Measurements from ENCODE around the gene ZEB2.
A peak's percentile ranks its signal among the peaks of the same experiment; 100 is the strongest.

The ZEB2 gene

GRCh38 chr2:144517866-144518747, 1.8 kb downstream of the ZEB2 start:
- Histone ChIP-seq H3K4me1 (ENCODE audit: control insufficient read depth, insufficient read depth, low read length) (peaks cover 55% of the 10 kb centered on the region), H3K9me3 (replicated peaks; ENCODE audit: low read length) (no peaks in the 10 kb centered on the region), H3K4me2 (ENCODE audit: low read length) (peak overlapping the region; percentile 96), H3K27me3 (ENCODE audit: control insufficient read depth, insufficient read depth, low read length) (no peaks in the 10 kb centered on the region), H3K36me3 (ENCODE audit: insufficient read depth, low read length) (no peaks in the 10 kb centered on the region), H3K9ac (ENCODE audit: low read depth, low read length) (peak overlapping the region; percentile 94), H3K4me3 (ENCODE audit: low read length) (peak overlapping the region; percentile 84)

- Histone ChIP-seq H3K27me3 (ENCODE audit: control insufficient read depth, insufficient read depth, low read length) (no peaks in the 10 kb centered on the region), H3K9me3 (replicated peaks; ENCODE audit: low read length) (no peaks in the 10 kb centered on the region), H3K4me1 (ENCODE audit: control insufficient read depth, insufficient read depth, low read length) (peaks cover 55% of the 10 kb centered on the region), H3K36me3 (ENCODE audit: insufficient read depth, low read length) (no peaks in the 10 kb centered on the region), H3K4me2 (ENCODE audit: low read length) (peak overlapping the region; percentile 96), H3K9ac (ENCODE audit: low read depth, low read length) (peak overlapping the region; percentile 94), H3K4me3 (ENCODE audit: low read length) (peak overlapping the region; percentile 84)
These were observed 2.7 kb downstream of the ZEB2 start for GRCh38 chr2:144516981-144517865.

GRCh38 chr2:144516411-144516980, 3.4 kb downstream of the ZEB2 start:
- Histone ChIP-seq H3K9me3 (replicated peaks; ENCODE audit: low read length) (no peaks in the 10 kb centered on the region), H3K36me3 (ENCODE audit: insufficient read depth, low read length) (no peaks in the 10 kb centered on the region), H3K4me3 (ENCODE audit: low read length) (peak overlapping the region; percentile 84), H3K27me3 (ENCODE audit: control insufficient read depth, insufficient read depth, low read length) (no peaks in the 10 kb centered on the region), H3K4me1 (ENCODE audit: control insufficient read depth, insufficient read depth, low read length) (peaks cover 60% of the 10 kb centered on the region), H3K9ac (ENCODE audit: low read depth, low read length) (peak overlapping the region; percentile 94), H3K4me2 (ENCODE audit: low read length) (peak overlapping the region; percentile 89)

DNA sequence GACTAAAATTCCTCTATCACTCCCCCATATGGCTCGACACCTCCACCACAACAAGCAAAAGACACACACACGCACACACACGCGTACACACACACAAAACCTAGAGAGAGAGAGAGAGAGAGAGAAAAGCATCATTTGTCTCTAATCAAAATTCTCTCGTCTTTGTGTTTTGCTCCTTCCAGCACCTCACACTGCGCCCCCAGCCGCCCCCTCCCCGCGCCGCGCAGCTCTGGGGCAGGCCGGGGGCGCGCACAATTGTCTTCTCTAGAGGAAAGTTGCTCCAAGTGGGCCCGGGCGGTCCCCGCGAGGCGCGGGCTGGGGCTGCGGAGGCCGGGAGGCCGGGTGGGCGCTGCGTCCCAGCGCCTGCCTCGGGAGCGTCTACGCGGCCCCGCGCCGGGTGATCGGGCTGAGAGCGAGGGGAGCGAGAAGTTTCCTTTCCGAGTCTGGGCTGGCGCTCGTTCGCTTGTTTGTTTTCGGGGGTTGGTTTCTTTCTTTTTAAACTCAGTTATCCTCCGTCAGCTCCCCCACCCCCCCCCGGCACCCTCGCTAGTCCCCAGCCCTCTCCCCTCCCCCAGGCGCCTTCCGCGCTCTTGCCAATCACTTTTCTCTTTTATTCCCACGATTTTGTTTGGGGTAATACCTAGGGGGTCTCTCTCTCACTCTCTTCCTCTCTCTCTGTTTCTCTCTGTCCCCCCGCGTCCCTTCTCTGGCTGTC, 4.1 kb downstream of the ZEB2 start:
- no peaks in the 10 kb centered on the region for H3K27me3 ChIP-seq (ENCODE audit: control insufficient read depth, insufficient read depth, low read length)
- peak overlapping the region; percentile 89 for H3K4me2 ChIP-seq (ENCODE audit: low read length)
- peak overlapping the region; percentile 84 for H3K4me3 ChIP-seq (ENCODE audit: low read length)
- H3K9me3 ChIP-seq (replicated peaks; ENCODE audit: low read length): no peaks in the 10 kb centered on the region
- peak overlapping the region; percentile 94 for H3K9ac ChIP-seq (ENCODE audit: low read depth, low read length)
- no peaks in the 10 kb centered on the region for H3K36me3 ChIP-seq (ENCODE audit: insufficient read depth, low read length)
- peaks cover 60% of the 10 kb centered on the region for H3K4me1 ChIP-seq (ENCODE audit: control insufficient read depth, insufficient read depth, low read length)

DNA sequence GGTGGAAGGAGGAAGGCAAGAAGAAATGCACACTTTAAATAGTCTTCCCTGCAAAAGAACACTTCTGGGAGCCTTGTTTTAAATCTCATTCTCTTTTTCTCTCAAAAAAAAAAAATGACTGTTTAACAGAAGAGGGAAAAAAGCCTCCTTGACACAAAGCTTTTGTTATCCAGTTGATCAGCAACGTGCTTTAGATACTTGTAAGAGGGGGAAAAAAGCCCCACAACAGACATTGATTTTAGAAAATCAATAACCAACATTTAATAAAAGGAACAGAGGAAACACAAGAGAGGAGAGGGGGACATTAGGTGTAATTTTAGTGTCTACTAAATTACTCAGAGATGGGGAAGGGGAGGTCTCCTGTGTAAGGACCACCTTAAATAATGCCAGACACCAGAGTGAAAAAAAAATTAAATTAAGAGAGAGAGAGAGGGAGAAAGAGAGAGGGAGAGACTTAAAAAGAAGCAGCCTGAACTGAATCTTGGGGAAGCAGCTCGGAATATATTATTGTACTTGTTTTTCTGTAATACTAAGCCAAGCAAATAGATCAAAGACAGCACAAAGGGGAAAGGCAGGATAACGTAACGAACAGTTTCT, 4.7 kb downstream of the ZEB2 start:
- Histone ChIP-seq H3K4me2 (ENCODE audit: low read length) (peak overlapping the region; percentile 89), H3K27me3 (ENCODE audit: control insufficient read depth, insufficient read depth, low read length) (no peaks in the 10 kb centered on the region), H3K4me1 (ENCODE audit: control insufficient read depth, insufficient read depth, low read length) (peaks cover 62% of the 10 kb centered on the region), H3K4me3 (ENCODE audit: low read length) (peak overlapping the region; percentile 84), H3K36me3 (ENCODE audit: insufficient read depth, low read length) (no peaks in the 10 kb centered on the region), H3K9me3 (replicated peaks; ENCODE audit: low read length) (no peaks in the 10 kb centered on the region), H3K9ac (ENCODE audit: low read depth, low read length) (peak overlapping the region; percentile 94)

- Histone ChIP-seq H3K4me1 (ENCODE audit: control insufficient read depth, insufficient read depth, low read length) (peaks cover 67% of the 10 kb centered on the region), H3K27me3 (ENCODE audit: control insufficient read depth, insufficient read depth, low read length) (no peaks in the 10 kb centered on the region), H3K4me3 (ENCODE audit: low read length) (peak overlapping the region; percentile 84), H3K36me3 (ENCODE audit: insufficient read depth, low read length) (no peaks in the 10 kb centered on the region), H3K4me2 (ENCODE audit: low read length) (peak overlapping the region; percentile 89), H3K9me3 (replicated peaks; ENCODE audit: low read length) (no peaks in the 10 kb centered on the region), H3K9ac (ENCODE audit: low read depth, low read length) (peak overlapping the region; percentile 94)
These were observed 5.3 kb downstream of the ZEB2 start for GRCh38 chr2:144514616-144515091.

DNA sequence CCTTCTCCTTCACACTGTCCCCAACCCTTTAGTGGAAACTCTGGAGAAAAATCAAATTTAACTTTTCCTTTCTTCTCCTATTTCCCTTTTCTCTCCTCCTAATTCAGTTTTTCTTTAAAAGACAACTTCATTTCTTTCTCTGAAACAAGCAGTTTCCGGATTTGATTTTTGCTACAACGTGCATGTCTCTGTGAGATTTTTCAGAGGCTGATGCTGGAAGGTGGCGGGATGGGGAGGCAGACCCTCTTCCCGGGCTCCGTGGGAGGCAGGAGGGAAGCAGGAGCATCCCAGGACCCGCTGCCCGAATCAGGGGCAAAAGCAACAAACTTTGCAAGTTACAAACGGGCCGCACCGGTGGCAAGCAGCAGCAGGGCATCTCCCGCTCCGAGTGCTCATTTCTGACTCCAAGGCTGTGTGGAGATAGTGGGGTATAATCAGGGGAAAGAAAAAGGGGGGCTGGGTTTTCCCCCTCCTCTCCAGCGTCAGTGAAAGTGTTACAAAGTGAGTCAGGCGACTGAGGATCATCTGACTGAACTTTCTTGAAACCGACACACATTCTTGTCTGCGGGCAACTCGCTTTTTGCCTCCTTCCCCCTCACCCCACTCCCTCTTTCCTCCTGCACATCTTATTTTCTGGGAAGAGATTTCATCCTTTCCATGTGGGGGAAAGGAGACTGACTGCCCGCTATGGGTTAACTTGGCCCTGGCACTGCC, 6.4 kb downstream of the ZEB2 start:
- Histone ChIP-seq H3K27me3 (ENCODE audit: control insufficient read depth, insufficient read depth, low read length) (no peaks in the 10 kb centered on the region), H3K36me3 (ENCODE audit: insufficient read depth, low read length) (no peaks in the 10 kb centered on the region)

GRCh38 chr2:144512891-144513351, 7.0 kb downstream of the ZEB2 start:
- H3K4me3 ChIP-seq (ENCODE audit: low read length): peak overlapping the region; percentile 84
- H3K4me1 ChIP-seq (ENCODE audit: control insufficient read depth, insufficient read depth, low read length): peaks cover 70% of the 10 kb centered on the region
- H3K4me2 ChIP-seq (ENCODE audit: low read length): peak overlapping the region; percentile 89
- no peaks in the 10 kb centered on the region for H3K36me3 ChIP-seq (ENCODE audit: insufficient read depth, low read length)
- no peaks in the 10 kb centered on the region for H3K9me3 ChIP-seq (replicated peaks; ENCODE audit: low read length)
- peak overlapping the region; percentile 94 for H3K9ac ChIP-seq (ENCODE audit: low read depth, low read length)
- no peaks in the 10 kb centered on the region for H3K27me3 ChIP-seq (ENCODE audit: control insufficient read depth, insufficient read depth, low read length)

More for the DNA sequence above, 6.4 kb downstream of the ZEB2 start:
- Histone ChIP-seq H3K4me1 (ENCODE audit: control insufficient read depth, insufficient read depth, low read length) (peaks cover 68% of the 10 kb centered on the region), H3K9ac (ENCODE audit: low read depth, low read length) (peak overlapping the region; percentile 94), H3K9me3 (replicated peaks; ENCODE audit: low read length) (no peaks in the 10 kb centered on the region), H3K4me2 (ENCODE audit: low read length) (peak overlapping the region; percentile 89), H3K4me3 (ENCODE audit: low read length) (peak overlapping the region; percentile 84)

DNA sequence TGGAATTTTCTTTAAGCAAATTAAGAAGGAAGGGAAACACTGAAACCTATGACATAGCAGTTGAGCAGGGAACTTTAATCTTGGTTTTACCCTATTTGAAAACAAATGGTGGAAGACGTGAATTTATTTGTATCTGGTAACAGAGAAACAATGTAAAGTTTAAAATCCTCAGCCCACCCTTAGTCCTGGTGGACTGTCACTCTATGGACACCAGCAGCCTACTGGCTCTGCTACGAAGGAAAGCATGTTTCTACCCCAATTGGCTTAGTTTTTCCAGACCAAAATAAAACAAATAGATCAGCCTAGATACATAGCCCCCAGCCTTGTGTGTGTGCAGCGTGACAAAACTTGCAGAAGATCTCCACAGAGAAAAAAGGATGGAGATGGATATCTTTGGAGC, 7.4 kb downstream of the ZEB2 start:
- H3K9me3 ChIP-seq (replicated peaks; ENCODE audit: low read length): no peaks in the 10 kb centered on the region
- peak overlapping the region; percentile 89 for H3K4me2 ChIP-seq (ENCODE audit: low read length)
- H3K4me1 ChIP-seq (ENCODE audit: control insufficient read depth, insufficient read depth, low read length): peaks cover 75% of the 10 kb centered on the region
- H3K36me3 ChIP-seq (ENCODE audit: insufficient read depth, low read length): no peaks in the 10 kb centered on the region
- peak overlapping the region; percentile 94 for H3K9ac ChIP-seq (ENCODE audit: low read depth, low read length)
- H3K27me3 ChIP-seq (ENCODE audit: control insufficient read depth, insufficient read depth, low read length): no peaks in the 10 kb centered on the region
- H3K4me3 ChIP-seq (ENCODE audit: low read length): peak overlapping the region; percentile 84

- H3K9ac ChIP-seq (ENCODE audit: low read depth, low read length): peak overlapping the region; percentile 94
- H3K27me3 ChIP-seq (ENCODE audit: control insufficient read depth, insufficient read depth, low read length): no peaks in the 10 kb centered on the region
- H3K4me2 ChIP-seq (ENCODE audit: low read length): peak overlapping the region; percentile 89
- H3K36me3 ChIP-seq (ENCODE audit: insufficient read depth, low read length): no peaks in the 10 kb centered on the region
- peak overlapping the region; percentile 84 for H3K4me3 ChIP-seq (ENCODE audit: low read length)
- H3K4me1 ChIP-seq (ENCODE audit: control insufficient read depth, insufficient read depth, low read length): peaks cover 80% of the 10 kb centered on the region
- H3K9me3 ChIP-seq (replicated peaks; ENCODE audit: low read length): no peaks in the 10 kb centered on the region
These were observed 8.0 kb downstream of the ZEB2 start for GRCh38 chr2:144511937-144512336.
